GM23338 (cell line): ENCODE results near the gene PNKP. TPM values are rescaled to one million over a fixed set of nuclear protein-coding genes. Genes with fewer than 3 reads are reported as not detected.

ENCODE experiments used
- CREB1 ChIP-seq: fragments of 250-450 bp; sonication (Bioruptor Pico); IDR thresholded peaks from 2 replicates; pipeline ENCODE4 v1.5.0; 2020; ENCODE audit warnings: low read depth, mild to moderate bottlenecking, moderate library complexity
- NANOG ChIP-seq: IDR thresholded peaks from 2 replicates; pipeline ENCODE4 v1.6.1; 2016; ENCODE audit warnings: antibody characterized with exemption, borderline replicate concordance
- polyA plus RNA-seq: library from polyadenylated mRNA; unstranded; fragments of >200 nt; fragmentation: Nextera tagmentation; extraction: Ambion mirVana; gene quantifications from 2 replicates; pipeline ENCODE4 v1.2.1, GENCODE V29; 2016
- total RNA-seq: library from RNA; depleted of rRNA; stranded (reverse); fragments of >200 nt; shearing (Covaris generic); gene quantifications from 2 replicates; pipeline ENCODE4 v1.2.3, GENCODE V29; 2014
- TF ChIP-seq, protein P1 (sequence below): fragments of 250-450 bp; sonication (Bioruptor Pico); IDR thresholded peaks from 2 replicates; pipeline ENCODE4 v1.5.0; 2020; ENCODE audit warnings: mild to moderate bottlenecking, moderate library complexity
- TF ChIP-seq, protein P2 (sequence below): IDR thresholded peaks from one replicate; pipeline ENCODE4 v1.6.1; 2018; ENCODE audit warnings: antibody characterized with exemption; ENCODE audit not compliant: unreplicated experiment

Gene PNKP
- total and polyA plus RNA-seq, 2 experiments from 2014 or later = 99.6 to 109 TPM

DNA sequence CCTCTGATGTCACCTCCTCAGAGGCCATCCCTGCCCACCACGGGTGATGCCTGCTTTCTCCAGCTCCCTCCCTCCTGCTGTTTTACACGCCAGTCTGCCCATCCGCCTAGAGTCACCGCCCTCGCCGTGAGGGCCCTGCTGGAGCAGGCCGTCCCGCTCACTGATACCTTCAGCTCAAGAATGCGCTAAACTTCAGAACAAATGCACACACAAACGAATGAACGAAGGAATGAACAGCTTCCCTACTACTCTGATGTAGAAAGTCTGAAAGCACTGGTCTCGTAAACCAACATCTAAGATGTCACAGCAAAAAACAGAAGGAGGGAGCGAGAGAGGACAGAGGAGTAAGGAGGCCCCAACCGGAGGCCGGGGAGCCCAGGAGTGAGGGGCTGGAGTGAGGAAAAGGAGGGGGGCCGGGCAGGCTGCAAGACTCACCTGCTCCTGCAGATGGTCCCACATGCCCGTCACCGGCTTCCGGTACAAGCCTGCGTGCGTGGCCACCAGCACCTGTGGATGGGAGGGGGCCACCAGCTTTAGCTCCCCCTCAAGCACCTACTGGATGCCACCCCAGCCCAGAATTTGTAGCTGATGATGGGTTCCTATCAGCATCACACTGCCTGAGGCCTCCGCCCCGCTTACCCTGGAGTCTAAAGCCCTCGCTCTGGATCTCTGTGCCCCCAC is 4.0 kb downstream of the PNKP start (continued):
- TF ChIP-seq, protein P1, sequence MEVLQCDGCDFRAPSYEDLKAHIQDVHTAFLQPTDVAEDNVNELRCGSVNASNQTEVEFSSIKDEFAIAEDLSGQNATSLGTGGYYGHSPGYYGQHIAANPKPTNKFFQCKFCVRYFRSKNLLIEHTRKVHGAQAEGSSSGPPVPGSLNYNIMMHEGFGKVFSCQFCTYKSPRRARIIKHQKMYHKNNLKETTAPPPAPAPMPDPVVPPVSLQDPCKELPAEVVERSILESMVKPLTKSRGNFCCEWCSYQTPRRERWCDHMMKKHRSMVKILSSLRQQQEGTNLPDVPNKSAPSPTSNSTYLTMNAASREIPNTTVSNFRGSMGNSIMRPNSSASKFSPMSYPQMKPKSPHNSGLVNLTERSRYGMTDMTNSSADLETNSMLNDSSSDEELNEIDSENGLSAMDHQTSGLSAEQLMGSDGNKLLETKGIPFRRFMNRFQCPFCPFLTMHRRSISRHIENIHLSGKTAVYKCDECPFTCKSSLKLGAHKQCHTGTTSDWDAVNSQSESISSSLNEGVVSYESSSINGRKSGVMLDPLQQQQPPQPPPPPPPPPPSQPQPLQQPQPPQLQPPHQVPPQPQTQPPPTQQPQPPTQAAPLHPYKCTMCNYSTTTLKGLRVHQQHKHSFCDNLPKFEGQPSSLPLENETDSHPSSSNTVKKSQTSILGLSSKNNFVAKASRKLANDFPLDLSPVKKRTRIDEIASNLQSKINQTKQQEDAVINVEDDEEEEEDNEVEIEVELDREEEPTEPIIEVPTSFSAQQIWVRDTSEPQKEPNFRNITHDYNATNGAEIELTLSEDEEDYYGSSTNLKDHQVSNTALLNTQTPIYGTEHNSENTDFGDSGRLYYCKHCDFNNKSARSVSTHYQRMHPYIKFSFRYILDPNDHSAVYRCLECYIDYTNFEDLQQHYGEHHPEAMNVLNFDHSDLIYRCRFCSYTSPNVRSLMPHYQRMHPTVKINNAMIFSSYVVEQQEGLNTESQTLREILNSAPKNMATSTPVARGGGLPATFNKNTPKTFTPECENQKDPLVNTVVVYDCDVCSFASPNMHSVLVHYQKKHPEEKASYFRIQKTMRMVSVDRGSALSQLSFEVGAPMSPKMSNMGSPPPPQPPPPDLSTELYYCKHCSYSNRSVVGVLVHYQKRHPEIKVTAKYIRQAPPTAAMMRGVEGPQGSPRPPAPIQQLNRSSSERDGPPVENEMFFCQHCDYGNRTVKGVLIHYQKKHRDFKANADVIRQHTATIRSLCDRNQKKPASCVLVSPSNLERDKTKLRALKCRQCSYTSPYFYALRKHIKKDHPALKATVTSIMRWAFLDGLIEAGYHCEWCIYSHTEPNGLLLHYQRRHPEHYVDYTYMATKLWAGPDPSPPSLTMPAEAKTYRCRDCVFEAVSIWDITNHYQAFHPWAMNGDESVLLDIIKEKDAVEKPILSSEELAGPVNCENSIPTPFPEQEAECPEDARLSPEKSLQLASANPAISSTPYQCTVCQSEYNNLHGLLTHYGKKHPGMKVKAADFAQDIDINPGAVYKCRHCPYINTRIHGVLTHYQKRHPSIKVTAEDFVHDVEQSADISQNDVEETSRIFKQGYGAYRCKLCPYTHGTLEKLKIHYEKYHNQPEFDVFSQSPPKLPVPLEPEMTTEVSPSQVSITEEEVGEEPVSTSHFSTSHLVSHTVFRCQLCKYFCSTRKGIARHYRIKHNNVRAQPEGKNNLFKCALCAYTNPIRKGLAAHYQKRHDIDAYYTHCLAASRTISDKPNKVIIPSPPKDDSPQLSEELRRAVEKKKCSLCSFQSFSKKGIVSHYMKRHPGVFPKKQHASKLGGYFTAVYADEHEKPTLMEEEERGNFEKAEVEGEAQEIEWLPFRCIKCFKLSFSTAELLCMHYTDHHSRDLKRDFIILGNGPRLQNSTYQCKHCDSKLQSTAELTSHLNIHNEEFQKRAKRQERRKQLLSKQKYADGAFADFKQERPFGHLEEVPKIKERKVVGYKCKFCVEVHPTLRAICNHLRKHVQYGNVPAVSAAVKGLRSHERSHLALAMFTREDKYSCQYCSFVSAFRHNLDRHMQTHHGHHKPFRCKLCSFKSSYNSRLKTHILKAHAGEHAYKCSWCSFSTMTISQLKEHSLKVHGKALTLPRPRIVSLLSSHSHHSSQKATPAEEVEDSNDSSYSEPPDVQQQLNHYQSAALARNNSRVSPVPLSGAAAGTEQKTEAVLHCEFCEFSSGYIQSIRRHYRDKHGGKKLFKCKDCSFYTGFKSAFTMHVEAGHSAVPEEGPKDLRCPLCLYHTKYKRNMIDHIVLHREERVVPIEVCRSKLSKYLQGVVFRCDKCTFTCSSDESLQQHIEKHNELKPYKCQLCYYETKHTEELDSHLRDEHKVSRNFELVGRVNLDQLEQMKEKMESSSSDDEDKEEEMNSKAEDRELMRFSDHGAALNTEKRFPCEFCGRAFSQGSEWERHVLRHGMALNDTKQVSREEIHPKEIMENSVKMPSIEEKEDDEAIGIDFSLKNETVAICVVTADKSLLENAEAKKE (CRISPR knock-in tag) = no peak
- TF ChIP-seq, protein P2, sequence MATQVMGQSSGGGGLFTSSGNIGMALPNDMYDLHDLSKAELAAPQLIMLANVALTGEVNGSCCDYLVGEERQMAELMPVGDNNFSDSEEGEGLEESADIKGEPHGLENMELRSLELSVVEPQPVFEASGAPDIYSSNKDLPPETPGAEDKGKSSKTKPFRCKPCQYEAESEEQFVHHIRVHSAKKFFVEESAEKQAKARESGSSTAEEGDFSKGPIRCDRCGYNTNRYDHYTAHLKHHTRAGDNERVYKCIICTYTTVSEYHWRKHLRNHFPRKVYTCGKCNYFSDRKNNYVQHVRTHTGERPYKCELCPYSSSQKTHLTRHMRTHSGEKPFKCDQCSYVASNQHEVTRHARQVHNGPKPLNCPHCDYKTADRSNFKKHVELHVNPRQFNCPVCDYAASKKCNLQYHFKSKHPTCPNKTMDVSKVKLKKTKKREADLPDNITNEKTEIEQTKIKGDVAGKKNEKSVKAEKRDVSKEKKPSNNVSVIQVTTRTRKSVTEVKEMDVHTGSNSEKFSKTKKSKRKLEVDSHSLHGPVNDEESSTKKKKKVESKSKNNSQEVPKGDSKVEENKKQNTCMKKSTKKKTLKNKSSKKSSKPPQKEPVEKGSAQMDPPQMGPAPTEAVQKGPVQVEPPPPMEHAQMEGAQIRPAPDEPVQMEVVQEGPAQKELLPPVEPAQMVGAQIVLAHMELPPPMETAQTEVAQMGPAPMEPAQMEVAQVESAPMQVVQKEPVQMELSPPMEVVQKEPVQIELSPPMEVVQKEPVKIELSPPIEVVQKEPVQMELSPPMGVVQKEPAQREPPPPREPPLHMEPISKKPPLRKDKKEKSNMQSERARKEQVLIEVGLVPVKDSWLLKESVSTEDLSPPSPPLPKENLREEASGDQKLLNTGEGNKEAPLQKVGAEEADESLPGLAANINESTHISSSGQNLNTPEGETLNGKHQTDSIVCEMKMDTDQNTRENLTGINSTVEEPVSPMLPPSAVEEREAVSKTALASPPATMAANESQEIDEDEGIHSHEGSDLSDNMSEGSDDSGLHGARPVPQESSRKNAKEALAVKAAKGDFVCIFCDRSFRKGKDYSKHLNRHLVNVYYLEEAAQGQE = no peak
- TF ChIP-seq NANOG = no peak
- no peak for TF ChIP-seq CREB1 (CRISPR knock-in tag)
